Femur (tissue), 1 donor: ENCODE results near the gene UBE4B.
"Not testable (repeated sequence)": the region's sequence is repeated elsewhere in the genome, so short reads cannot be mapped to it uniquely, and the experiment has no call there.

Experiments
- DNase-seq: peaks from one replicate; pipeline ENCODE4 v3.0.0-alpha.2; 2017

UBE4B gene

GRCh38 chr1:10179406-10180091, 146.8 kb downstream of the UBE4B start:
- no peak for DNase-seq

- DNase-seq, result no peak
Observed at GRCh38 chr1:10181154-10181553, 148.4 kb downstream of the UBE4B start.

DNA sequence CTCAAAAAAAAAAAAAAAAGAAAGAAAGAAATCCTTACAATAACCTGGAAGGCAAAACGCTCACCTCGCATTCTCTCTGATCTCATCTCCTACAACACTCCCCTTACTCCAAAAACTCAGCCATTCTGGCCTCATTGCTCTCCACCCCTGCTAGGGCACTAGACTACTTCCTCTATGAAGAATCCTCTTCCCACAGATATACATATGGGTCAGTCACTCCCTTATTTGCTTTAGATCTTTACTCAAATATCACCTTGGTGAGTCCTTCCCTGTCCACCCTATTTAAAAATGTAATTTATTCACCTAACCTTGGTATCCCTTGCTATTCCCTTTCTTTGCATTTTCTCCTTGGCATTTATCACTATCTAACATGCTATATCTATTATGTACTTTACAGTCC, 153.0 kb downstream of the UBE4B start:
- DNase-seq, result no peak

- DNase-seq, result no peak
Observed at GRCh38 chr1:10186331-10187025, 153.7 kb downstream of the UBE4B start.

DNA sequence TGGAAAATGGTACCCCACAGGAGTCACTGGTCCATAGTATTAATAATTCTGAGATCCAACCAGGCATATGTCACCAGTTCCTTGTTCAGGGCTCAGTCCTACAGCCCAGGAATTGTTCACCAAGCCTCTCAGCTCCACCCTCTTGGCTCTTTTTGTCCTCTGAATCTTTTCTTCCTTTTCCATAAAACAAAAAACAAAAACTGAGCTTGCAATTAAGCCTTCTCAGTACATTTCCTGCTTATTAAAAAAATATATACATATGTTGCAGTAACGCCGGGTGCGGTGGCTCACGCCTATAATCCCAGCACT, 154.2 kb downstream of the UBE4B start:
- no peak for DNase-seq

DNA sequence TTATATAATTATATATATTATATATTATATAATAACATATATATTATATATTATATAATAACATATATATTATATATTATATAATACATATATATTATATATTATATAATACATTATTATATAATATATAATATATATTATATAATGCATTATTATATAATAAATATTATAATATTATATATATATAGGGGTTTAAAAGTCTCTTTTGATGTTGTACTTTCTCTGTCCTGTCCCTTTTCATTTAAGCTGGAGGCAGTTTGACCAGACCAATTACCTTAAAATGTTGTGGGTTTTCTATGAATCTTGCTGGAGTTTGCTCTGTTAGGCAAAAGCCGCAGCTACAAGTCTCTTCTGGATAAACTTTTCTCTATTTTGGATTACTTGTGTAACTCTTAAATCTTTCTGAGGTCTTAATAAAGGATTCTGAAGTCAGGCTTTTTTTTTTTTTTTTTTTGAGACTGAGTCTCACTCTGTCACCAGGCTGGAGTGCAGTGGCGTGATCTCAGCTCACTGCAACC, 155.4 kb downstream of the UBE4B start:
- no peak for DNase-seq

- no peak for DNase-seq
Observed at GRCh38 chr1:10189659-10190058, 156.9 kb downstream of the UBE4B start.

- DNase-seq, result no peak
Observed at GRCh38 chr1:10192263-10192662, 159.5 kb downstream of the UBE4B start.

GRCh38 chr1:10193288-10193687, 160.5 kb downstream of the UBE4B start:
- no peak for DNase-seq

- no peak for DNase-seq
Observed at GRCh38 chr1:10195570-10195969, 162.8 kb downstream of the UBE4B start.

- peak; percentile 67 for DNase-seq
Observed at GRCh38 chr1:10196976-10197375, 164.2 kb downstream of the UBE4B start.

GRCh38 chr1:10200620-10201019, 167.9 kb downstream of the UBE4B start:
- DNase-seq, result no peak

- DNase-seq, result no peak
Observed at GRCh38 chr1:10204003-10204642, 171.4 kb downstream of the UBE4B start.

GRCh38 chr1:10205206-10205605, 172.4 kb downstream of the UBE4B start:
- DNase-seq, result not testable (repeated sequence)

DNA sequence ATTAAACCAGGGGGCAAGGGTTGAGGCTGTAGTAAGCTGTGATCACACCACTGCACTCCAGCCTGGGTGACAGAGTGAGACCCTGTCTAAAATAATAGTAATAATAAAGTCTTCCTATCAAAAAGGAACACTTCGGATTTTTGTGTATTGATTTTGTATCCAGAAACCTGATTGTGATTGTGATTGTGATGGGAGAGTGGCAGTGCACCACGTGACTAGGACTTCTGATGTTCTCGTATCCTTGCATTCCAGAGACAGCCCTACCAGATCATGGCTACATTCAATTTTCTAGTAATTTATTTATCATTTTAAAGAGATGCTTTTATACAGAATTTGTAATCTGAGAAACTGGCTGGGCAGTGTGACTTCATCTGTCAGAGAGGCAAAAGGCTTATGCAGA, 175.1 kb downstream of the UBE4B start:
- no peak for DNase-seq

DNA sequence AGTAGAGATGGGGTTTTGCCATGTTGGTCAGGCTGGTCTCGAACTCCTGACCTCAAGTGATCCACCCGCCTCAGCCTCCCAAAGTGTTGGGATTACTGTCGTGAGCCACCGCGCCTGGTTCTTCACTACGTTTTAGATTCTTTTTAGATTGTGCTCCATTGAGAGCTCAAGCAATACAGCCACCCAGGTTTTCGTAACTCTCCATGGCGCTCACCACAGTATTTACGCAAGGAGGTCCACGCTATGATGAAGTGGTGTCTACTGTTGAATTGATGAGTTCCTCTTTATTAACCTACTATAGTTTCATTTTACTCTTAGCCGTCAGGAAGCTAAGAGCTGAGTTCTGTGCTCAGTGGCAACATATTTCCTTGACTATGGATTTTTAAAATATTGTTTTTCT, 175.8 kb downstream of the UBE4B start:
- DNase-seq, result no peak

GRCh38 chr1:10209590-10209904, 176.8 kb downstream of the UBE4B start:
- DNase-seq, result no peak

GRCh38 chr1:10209905-10210810, 177.4 kb downstream of the UBE4B start, which contains the start of gene KIF1B:
Gene KIF1B, plus strand, starts transcription at chr1:10210570. Its CDS starts 21,759 bp downstream, at chr1:10232329.
- DNase-seq, result peak; percentile 99

GRCh38 chr1:10210841-10211804, 178.4 kb downstream of the UBE4B start:
- peak; percentile 93 for DNase-seq

- DNase-seq, result peak; percentile 68
Observed at GRCh38 chr1:10211805-10212410, 179.2 kb downstream of the UBE4B start.

DNA sequence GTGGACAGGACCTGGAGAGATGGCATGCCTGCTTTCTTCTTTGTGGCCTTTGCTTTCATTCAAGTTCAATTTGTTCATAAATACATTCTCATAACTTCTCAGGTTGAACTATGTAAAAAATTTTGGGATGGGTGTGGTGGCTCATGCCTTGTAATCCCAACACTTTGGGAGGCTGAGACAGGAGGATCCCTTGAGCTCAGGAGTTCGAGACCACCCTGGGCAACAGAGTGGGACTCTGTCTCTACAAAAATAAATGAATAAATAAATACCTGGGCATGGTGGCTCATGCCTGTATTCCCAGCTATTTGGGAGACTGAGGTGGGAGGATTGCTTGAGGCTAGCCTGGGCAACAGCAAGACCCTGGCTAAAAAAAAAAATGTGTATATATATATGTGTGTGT, 179.7 kb downstream of the UBE4B start:
- no peak for DNase-seq
